ENCODE data around the gene MYO15A.

The MYO15A gene

GRCh38 chr17:18102640-18103039 is 5.9 kb upstream of the MYO15A start:
- DNase-seq (ENCODE audit: low read depth) = no peak

- DNase-seq (ENCODE audit: low read depth) = no peak
Observed at GRCh38 chr17:18105027-18105426, 3.5 kb upstream of the MYO15A start.

GRCh38 chr17:18105595-18105994 is 3.0 kb upstream of the MYO15A start:
- no peak for DNase-seq (ENCODE audit: low read depth)

GRCh38 chr17:18106211-18106610 is 2.3 kb upstream of the MYO15A start:
- no peak for DNase-seq (ENCODE audit: low read depth)

- DNase-seq (ENCODE audit: low read depth) = no peak
Observed at GRCh38 chr17:18107061-18107790, 1.3 kb upstream of the MYO15A start.

- DNase-seq (ENCODE audit: low read depth) = no peak
Observed at GRCh38 chr17:18107971-18108370, 585 bp upstream of the MYO15A start.

GRCh38 chr17:18109935-18110485 is 1.5 kb downstream of the MYO15A start:
- no peak for DNase-seq (ENCODE audit: low read depth)

- DNase-seq (ENCODE audit: low read depth) = no peak
Observed at GRCh38 chr17:18110636-18111145, 2.1 kb downstream of the MYO15A start.

- no peak for DNase-seq (ENCODE audit: low read depth)
Observed at GRCh38 chr17:18111330-18111971, 2.9 kb downstream of the MYO15A start.

- no peak for DNase-seq (ENCODE audit: low read depth)
Observed at GRCh38 chr17:18115517-18115916, 7.0 kb downstream of the MYO15A start.

GRCh38 chr17:18116078-18116477 is 7.5 kb downstream of the MYO15A start:
- no peak for DNase-seq (ENCODE audit: low read depth)

- no peak for DNase-seq (ENCODE audit: low read depth)
Observed at GRCh38 chr17:18117533-18117932, 9.0 kb downstream of the MYO15A start.

- no peak for DNase-seq (ENCODE audit: low read depth)
Observed at GRCh38 chr17:18117982-18118975, 9.7 kb downstream of the MYO15A start.

- no peak for DNase-seq (ENCODE audit: low read depth)
Observed at GRCh38 chr17:18119166-18119745, 10.7 kb downstream of the MYO15A start.

GRCh38 chr17:18119938-18120337 is 11.4 kb downstream of the MYO15A start:
- no peak for DNase-seq (ENCODE audit: low read depth)

- DNase-seq (ENCODE audit: low read depth) = no peak
Observed at GRCh38 chr17:18120461-18121017, 12.0 kb downstream of the MYO15A start.

- DNase-seq (ENCODE audit: low read depth) = no peak
Observed at GRCh38 chr17:18121144-18121910, 12.8 kb downstream of the MYO15A start.

GRCh38 chr17:18122990-18123753 is 14.6 kb downstream of the MYO15A start:
- DNase-seq (ENCODE audit: low read depth) = no peak

- no peak for DNase-seq (ENCODE audit: low read depth)
Observed at GRCh38 chr17:18124345-18125126, 16.0 kb downstream of the MYO15A start.
